Mucosa of descending colon (tissue), 3 donors: Measurements from ENCODE around the gene TUSC1. TPM values are rescaled to one million over a fixed set of nuclear protein-coding genes. Genes with fewer than 3 reads are reported as not detected.
"Not testable (repeated sequence)": the region's sequence is repeated elsewhere in the genome, so short reads cannot be mapped to it uniquely, and the experiment has no call there.

ENCODE experiments used
- ATAC-seq: fragments of 200-7000 bp; cut with Tn5 transposase; one replicate; pipeline ENCODE4 v1.9.1; 2020; ENCODE audit warnings: mild to moderate bottlenecking, moderate library complexity
- DNase-seq, 3 donors: peaks; one replicate each; pipeline ENCODE4 v3.0.0-alpha.2; 2020
- H3K36me3 ChIP-seq: fragments of 200-600 bp; one replicate; pipeline ENCODE4 v1.8.0; 2021; ENCODE audit warnings: low read depth, mild to moderate bottlenecking
- H3K4me1 ChIP-seq: fragments of 200-600 bp; one replicate; pipeline ENCODE4 v1.8.0; 2021; ENCODE audit warnings: low read depth, mild to moderate bottlenecking
- H3K4me3 ChIP-seq: fragments of 200-600 bp; one replicate; pipeline ENCODE4 v1.8.0; 2021; ENCODE audit warnings: mild to moderate bottlenecking
- H3K9me3 ChIP-seq: fragments of 200-600 bp; one replicate; pipeline ENCODE4 v1.8.0; 2021; ENCODE audit warnings: mild to moderate bottlenecking
- intact Hi-C, 2 donors: fragments of 100-400 bp; cut with DNase I in 1 of 2; cut with micrococcal nuclease in 1 of 2; formaldehyde crosslinking; loops; one replicate each; pipeline versions ENCODE4 v1.11.0 to v1.11.1; 2022; cut with DNase I, micrococcal nuclease
- total RNA-seq, 3 donors: library from RNA; stranded (reverse); fragmentation: NEBNext Ultra II Directional in 2 of 3; extraction: Animal tissue kit (Norgen Biotek cat#: 25700) in 2 of 3; gene quantifications; one replicate each; pipeline versions ENCODE4 v1.2.1 to v1.2.4, GENCODE V29; 2021 to 2023
- TF ChIP-seq, protein P1 (sequence below): fragments of 200-600 bp; IDR thresholded peaks from one replicate; pipeline ENCODE4 v1.8.0; 2022; ENCODE audit warnings: antibody characterized with exemption, mild to moderate bottlenecking
- donor health status: DM: no; HTN: no; CAD: no; lungs with moderate emphysema.
- donor health status: DM: no; HTN: no; CAD: no.
- donor health status: DM: no; HTN: yes; CAD: no.

TUSC1 gene
- total RNA-seq, 3 donors from 2014 or later = 11.5 to 17.4 (median 16.6) TPM

DNA sequence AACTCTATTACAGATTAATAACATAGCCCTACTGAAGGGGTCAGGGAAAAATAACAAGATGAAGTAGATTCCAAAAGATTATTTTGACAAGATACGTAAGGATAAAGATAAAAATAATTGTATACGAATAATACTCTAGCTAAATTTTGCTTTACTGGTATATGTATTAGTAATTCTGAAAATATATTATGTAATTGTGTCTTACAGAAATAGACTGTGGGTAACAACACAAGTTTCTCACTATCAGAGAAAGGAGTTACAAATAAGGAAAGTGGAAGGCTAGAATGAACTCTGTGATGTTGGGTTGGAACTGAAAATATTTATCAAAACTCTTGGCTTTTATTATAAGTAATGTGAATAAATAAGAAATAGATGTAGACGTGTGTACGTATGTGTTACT is 26.6 kb upstream of the TUSC1 start:
- TF ChIP-seq, protein P1, sequence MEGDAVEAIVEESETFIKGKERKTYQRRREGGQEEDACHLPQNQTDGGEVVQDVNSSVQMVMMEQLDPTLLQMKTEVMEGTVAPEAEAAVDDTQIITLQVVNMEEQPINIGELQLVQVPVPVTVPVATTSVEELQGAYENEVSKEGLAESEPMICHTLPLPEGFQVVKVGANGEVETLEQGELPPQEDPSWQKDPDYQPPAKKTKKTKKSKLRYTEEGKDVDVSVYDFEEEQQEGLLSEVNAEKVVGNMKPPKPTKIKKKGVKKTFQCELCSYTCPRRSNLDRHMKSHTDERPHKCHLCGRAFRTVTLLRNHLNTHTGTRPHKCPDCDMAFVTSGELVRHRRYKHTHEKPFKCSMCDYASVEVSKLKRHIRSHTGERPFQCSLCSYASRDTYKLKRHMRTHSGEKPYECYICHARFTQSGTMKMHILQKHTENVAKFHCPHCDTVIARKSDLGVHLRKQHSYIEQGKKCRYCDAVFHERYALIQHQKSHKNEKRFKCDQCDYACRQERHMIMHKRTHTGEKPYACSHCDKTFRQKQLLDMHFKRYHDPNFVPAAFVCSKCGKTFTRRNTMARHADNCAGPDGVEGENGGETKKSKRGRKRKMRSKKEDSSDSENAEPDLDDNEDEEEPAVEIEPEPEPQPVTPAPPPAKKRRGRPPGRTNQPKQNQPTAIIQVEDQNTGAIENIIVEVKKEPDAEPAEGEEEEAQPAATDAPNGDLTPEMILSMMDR = no peak
- no peaks in the 10 kb centered on the region for H3K9me3 ChIP-seq
- ATAC-seq (no peak), DNase-seq (no peak)
- H3K36me3 ChIP-seq = no peaks in the 10 kb centered on the region
- no peak overlapping the region for H3K4me3 ChIP-seq
- H3K4me1 ChIP-seq = no peaks in the 10 kb centered on the region
- intact Hi-C loops = no loop called here

DNA sequence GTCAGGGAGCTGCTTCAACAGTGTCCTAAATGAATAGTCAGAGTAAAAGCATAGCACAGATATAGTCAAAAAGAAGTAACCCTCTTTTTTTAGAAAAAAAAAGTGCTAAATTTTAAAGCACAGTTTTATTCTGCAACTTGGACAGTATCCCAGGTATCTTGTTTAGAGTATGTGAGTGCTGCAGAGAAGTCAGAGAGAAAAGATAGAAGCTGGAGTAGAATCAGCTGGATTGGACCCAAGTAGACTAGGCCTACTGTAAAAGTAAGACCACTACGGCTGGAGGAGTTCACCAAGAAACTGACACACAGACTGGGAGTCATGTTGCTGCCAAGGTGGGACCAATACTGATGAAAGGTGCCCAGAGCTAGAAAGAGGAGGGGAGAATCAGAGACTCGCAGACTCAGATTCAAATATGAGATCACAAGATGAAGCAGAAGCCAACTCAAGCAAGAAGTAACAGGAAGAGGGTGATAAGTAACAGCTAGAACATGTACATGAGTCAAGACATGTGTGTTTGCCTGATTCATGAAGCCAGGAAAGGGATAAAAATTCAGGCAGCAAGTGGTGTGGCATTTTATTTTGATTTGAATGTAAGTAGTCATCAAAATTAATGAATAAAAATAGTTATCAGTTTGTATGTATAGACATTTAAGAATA is 25.6 kb upstream of the TUSC1 start:
- no peaks in the 10 kb centered on the region for H3K4me1 ChIP-seq
- TF ChIP-seq, protein P1 = no peak
- intact Hi-C loops = no loop called here
- H3K9me3 ChIP-seq = no peaks in the 10 kb centered on the region
- no peak for DNase-seq
- ATAC-seq = no peak
- H3K4me3 ChIP-seq = no peak overlapping the region
- no peaks in the 10 kb centered on the region for H3K36me3 ChIP-seq

DNA sequence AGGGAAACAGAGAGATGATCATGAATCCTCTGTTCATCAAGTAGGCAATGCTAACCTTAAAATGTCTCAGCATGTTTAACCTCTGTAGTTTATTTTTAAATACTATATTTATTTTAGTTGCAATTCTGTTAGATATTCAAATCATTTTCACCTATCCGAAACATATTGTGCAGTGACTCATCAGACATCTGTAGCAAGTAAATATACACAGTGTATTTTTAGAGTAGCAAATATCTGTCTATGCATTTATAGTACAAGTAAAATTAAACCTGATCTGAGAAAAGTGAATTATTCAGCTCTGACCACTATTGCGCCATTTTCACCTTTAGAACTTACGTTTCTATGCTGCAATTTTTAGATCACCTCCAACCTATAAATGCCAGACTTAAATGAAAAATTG is 24.3 kb upstream of the TUSC1 start:
- TF ChIP-seq, protein P1 = no peak
- intact Hi-C loops = no loop called here

DNA sequence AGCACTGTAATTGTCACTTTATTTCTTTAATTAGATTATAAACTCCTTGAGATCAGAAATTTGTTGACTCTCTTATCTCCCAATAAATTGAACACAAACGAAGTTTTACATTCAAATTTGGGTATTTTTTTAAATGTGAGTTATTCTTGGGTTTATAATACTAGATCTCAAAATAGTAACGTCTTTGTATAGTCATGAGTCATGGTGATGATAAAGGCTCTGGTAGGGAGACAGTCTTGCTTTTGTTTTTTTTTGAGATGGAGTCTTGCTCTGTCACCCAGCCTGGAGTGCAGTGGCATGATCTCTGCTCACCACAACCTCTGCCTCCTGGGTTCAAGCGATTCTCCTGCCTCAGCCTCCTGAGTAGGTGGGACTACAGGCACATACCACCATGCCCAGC is 22.7 kb upstream of the TUSC1 start:
- DNase-seq, H3K4me1 ChIP-seq, ATAC-seq, H3K36me3 ChIP-seq, intact Hi-C loops, H3K9me3 ChIP-seq, H3K4me3 ChIP-seq: not testable (repeated sequence)

More for the DNA sequence above, 24.3 kb upstream of the TUSC1 start:
- DNase-seq = no peak
- Histone ChIP-seq H3K4me3 (no peak overlapping the region), H3K4me1 (no peaks in the 10 kb centered on the region), H3K36me3 (no peaks in the 10 kb centered on the region), H3K9me3 (no peaks in the 10 kb centered on the region)
- ATAC-seq = no peak

DNA sequence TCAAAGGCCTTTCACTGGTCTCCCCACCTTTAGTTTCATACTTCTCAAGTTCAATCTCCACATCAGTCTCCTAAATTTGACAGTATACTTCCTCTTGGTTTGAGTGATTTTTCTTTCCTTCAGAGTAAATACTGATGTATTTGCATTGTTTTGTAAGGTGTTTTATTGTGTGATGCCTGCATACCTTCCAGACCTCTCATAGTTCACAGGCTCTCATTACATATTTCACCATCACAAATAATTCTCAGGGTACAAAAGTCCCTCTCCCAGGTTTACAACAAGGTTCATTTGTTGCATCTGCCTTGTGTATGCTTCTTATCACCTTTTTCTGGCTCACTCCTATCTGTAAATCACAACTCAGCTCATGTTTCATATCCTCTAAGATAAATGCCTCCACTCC is 22.2 kb upstream of the TUSC1 start:
- Histone ChIP-seq H3K9me3 (no peaks in the 10 kb centered on the region), H3K4me1 (no peaks in the 10 kb centered on the region), H3K4me3 (no peak overlapping the region), H3K36me3 (no peaks in the 10 kb centered on the region)
- DNase-seq (no peak), ATAC-seq (no peak)
- TF ChIP-seq, protein P1 = no peak
- intact Hi-C loops = no loop called here

DNA sequence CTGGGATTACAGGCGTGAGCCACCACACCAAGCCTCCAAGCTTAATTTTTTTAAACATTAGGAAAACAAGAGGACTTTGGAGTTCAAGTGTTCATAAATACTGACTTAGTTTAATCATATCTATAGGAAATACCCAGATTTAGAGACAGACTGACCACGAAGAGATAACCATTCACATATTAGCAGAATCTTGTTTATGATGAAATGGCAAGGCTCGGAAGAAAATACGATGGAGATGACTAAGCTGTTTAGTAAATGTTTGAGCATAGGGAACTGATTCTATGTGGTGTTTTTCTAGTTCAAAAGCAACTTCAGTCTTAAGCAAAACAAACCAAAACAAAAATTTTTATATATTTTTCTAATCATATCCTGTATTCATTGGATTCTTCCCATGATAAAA is 13.5 kb upstream of the TUSC1 start:
- intact Hi-C loops = no loop called here
- no peak for ATAC-seq

More for the DNA sequence above, 13.5 kb upstream of the TUSC1 start:
- Histone ChIP-seq H3K4me1 (no peaks in the 10 kb centered on the region), H3K9me3 (no peaks in the 10 kb centered on the region), H3K4me3 (no peak overlapping the region), H3K36me3 (no peaks in the 10 kb centered on the region)
- DNase-seq = no peak
- TF ChIP-seq, protein P1 = no peak
